ENCODE data around the gene PEX6. TPM values are rescaled to one million over a fixed set of nuclear protein-coding genes. Genes with fewer than 3 reads are reported as not detected.

The PEX6 gene
- total RNA-seq, 1 experiment from 2014 or later = 25.8 TPM

DNA sequence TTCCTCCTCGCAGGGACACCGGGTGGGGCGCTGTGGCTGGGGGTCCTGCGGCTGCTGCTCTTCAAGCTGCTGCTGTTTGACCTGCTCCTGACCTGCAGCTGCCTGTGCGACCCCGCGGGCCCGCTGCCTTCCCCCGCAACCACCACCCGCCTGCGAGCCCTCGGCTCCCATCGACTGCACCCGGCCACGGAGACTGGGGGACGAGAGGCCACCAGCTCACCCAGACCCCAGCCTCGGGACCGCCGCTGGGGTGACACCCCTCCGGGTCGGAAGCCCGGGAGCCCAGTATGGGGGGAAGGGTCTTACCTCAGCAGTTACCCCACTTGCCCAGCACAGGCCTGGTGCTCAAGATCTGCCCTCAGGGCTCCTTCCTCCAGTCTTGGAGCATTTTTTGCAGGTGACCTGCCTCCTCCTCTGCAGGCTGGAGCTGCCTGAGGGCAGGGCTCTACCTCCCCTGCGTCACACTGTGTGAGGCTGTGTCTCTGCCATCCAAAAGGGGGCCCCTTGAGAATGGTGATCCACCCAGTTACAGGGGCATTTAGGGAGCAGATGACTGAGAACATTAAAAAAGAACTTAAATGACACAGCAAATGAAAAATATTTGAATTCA is 53.6 kb downstream of the PEX6 start:
- Mint-ChIP-seq H3K27ac (ENCODE audit: low read depth, unreplicated experiment) (no peak overlapping the region), H3K4me3 (ENCODE audit: unreplicated experiment) (no peak overlapping the region), H3K4me1 (ENCODE audit: insufficient read depth, unreplicated experiment) (peaks cover 12% of the 10 kb centered on the region), H3K9me3 (ENCODE audit: unreplicated experiment) (no peaks in the 10 kb centered on the region), H3K36me3 (ENCODE audit: insufficient read depth, unreplicated experiment) (peaks cover 5% of the 10 kb centered on the region), H3K27me3 (ENCODE audit: insufficient read depth, unreplicated experiment) (no peaks in the 10 kb centered on the region)
- ChIA-PET CTCF (interaction anchor here (0.5 to 0.6 kb wide), 3 partner anchors 21 to 473 kb away, joined by 3 read pairs; no protein-coding TSS in a partner anchor), POLR2A (interaction anchor here (1.1 kb wide), 1 partner anchor 35 kb away, joined by 3 read pairs; a partner anchor contains a TSS)
- DNase-seq (ENCODE audit: unreplicated experiment) = no peak
- intact Hi-C loops (cut with micrococcal nuclease) = loop anchor here (5.0 kb wide), 1 partner anchor 37 kb away; the partner anchor contains the start of gene GNMT
- no TSS peak for BruUV-seq (replicated peaks)
- TF ChIP-seq, protein P1, sequence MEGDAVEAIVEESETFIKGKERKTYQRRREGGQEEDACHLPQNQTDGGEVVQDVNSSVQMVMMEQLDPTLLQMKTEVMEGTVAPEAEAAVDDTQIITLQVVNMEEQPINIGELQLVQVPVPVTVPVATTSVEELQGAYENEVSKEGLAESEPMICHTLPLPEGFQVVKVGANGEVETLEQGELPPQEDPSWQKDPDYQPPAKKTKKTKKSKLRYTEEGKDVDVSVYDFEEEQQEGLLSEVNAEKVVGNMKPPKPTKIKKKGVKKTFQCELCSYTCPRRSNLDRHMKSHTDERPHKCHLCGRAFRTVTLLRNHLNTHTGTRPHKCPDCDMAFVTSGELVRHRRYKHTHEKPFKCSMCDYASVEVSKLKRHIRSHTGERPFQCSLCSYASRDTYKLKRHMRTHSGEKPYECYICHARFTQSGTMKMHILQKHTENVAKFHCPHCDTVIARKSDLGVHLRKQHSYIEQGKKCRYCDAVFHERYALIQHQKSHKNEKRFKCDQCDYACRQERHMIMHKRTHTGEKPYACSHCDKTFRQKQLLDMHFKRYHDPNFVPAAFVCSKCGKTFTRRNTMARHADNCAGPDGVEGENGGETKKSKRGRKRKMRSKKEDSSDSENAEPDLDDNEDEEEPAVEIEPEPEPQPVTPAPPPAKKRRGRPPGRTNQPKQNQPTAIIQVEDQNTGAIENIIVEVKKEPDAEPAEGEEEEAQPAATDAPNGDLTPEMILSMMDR (IDR thresholded peaks at IDR 0.05; ENCODE audit: unreplicated experiment) = no peak

DNA sequence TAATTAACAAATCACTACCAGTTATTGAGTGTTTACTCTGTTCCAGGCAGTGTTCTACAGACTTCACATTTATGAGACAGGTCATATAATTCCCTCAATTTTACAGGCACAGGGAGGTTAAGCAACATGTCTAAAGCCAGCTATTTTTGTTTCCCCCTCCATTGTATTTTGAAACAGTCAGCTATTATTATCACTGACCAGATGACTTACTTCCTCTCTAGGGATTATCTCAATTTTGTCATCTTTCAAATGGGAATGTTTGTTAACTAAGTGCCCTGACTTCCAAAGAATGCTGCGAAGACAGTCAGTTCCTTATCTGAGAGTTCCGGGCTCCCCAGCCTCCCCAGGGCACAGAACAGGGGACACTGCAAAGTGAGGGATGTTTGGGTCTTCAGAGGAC is 55.3 kb downstream of the PEX6 start:
- no peaks in the 10 kb centered on the region for H3K27me3 Mint-ChIP-seq (ENCODE audit: insufficient read depth, unreplicated experiment)
- intact Hi-C loops (cut with micrococcal nuclease) = no loop called here
- H3K36me3 Mint-ChIP-seq (ENCODE audit: insufficient read depth, unreplicated experiment) = no peaks in the 10 kb centered on the region
- ChIA-PET POLR2A (no interaction called here), CTCF (no interaction called here)
- no peak overlapping the region for H3K4me3 Mint-ChIP-seq (ENCODE audit: unreplicated experiment)
- TF ChIP-seq, protein P1 (IDR thresholded peaks at IDR 0.05; ENCODE audit: unreplicated experiment) = no peak
- no peaks in the 10 kb centered on the region for H3K9me3 Mint-ChIP-seq (ENCODE audit: unreplicated experiment)
- H3K4me1 Mint-ChIP-seq (ENCODE audit: insufficient read depth, unreplicated experiment) = peaks cover 6% of the 10 kb centered on the region
- no TSS peak for BruUV-seq (replicated peaks)
- no peak for DNase-seq (ENCODE audit: unreplicated experiment)
- H3K27ac Mint-ChIP-seq (ENCODE audit: low read depth, unreplicated experiment) = no peak overlapping the region

DNA sequence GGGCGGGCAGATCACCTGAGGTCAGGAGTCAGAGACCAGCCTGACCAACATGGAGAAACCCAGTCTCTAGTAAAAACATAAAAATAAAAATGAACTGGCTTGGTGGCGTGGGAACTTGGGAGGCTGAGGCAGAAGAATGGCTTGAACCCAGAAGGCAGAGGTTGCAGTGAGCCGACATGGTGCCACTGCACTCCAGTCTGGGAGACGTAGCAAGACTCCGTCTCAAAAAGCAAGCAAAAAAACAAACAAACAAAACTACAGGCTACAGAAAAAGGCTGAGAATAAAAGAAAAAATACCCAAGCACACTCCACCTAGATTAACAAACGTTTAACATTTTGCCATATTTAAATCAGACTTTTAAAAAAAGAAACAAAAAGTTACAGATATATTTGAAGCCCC is 57.2 kb downstream of the PEX6 start:
- intact Hi-C loops (cut with micrococcal nuclease) = no loop called here
- ChIA-PET POLR2A (no interaction called here), CTCF (no interaction called here)
- Mint-ChIP-seq H3K4me1 (ENCODE audit: insufficient read depth, unreplicated experiment) (no peaks in the 10 kb centered on the region), H3K27me3 (ENCODE audit: insufficient read depth, unreplicated experiment) (no peaks in the 10 kb centered on the region), H3K27ac (ENCODE audit: low read depth, unreplicated experiment) (no peak overlapping the region), H3K4me3 (ENCODE audit: unreplicated experiment) (no peak overlapping the region), H3K36me3 (ENCODE audit: insufficient read depth, unreplicated experiment) (no peaks in the 10 kb centered on the region), H3K9me3 (ENCODE audit: unreplicated experiment) (no peaks in the 10 kb centered on the region)
- BruUV-seq (replicated peaks) = no TSS peak
- TF ChIP-seq, protein P1 (IDR thresholded peaks at IDR 0.05; ENCODE audit: unreplicated experiment) = no peak
- no peak for DNase-seq (ENCODE audit: unreplicated experiment)

DNA sequence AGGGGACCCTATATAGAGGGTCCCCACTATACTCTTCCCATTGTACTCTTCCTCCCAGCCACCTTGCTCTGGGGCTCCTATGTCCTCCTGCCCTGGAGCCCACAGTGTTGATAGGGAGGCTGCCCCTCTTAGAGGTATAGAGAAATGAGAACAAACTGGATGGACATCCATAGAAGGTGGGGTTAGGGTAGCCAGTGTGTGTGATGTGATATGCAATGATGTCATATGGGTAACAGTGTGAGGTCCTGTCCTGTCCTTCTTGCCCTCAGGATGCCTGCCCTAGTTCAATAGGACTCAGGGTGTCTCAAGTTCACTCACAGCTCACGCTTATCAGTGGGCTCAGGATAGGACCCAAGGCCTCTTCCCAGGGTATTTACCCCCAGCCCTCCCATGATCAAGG is 62.7 kb downstream of the PEX6 start:
- POLR2A ChIA-PET = no interaction called here
- TF ChIP-seq, protein P1 (IDR thresholded peaks at IDR 0.05; ENCODE audit: unreplicated experiment) = no peak
- Mint-ChIP-seq H3K9me3 (ENCODE audit: unreplicated experiment) (no peaks in the 10 kb centered on the region), H3K36me3 (ENCODE audit: insufficient read depth, unreplicated experiment) (no peaks in the 10 kb centered on the region), H3K27ac (ENCODE audit: low read depth, unreplicated experiment) (no peak overlapping the region), H3K4me1 (ENCODE audit: insufficient read depth, unreplicated experiment) (no peaks in the 10 kb centered on the region), H3K27me3 (ENCODE audit: insufficient read depth, unreplicated experiment) (no peaks in the 10 kb centered on the region), H3K4me3 (ENCODE audit: unreplicated experiment) (no peak overlapping the region)
- CTCF ChIA-PET = interaction anchor here (1.5 kb wide), 1 partner anchor 15 kb away, joined by 8 read pairs; no protein-coding TSS in a partner anchor
- no TSS peak for BruUV-seq (replicated peaks)
- DNase-seq (ENCODE audit: unreplicated experiment) = no peak
- intact Hi-C loops (cut with micrococcal nuclease) = no loop called here

Measured in MCF 10A (cell line).